ENCODE results near the gene SPOUT1. TPM values are rescaled to one million over a fixed set of nuclear protein-coding genes. Genes with fewer than 3 reads are reported as not detected.
"Not testable (repeated sequence)": the region's sequence is repeated elsewhere in the genome, so short reads cannot be mapped to it uniquely, and the experiment has no call there.

Gene SPOUT1
- total and polyA plus RNA-seq, 2 donors (not counting 1 experiment from before 2014, with no cell fraction given), result 7.4 to 9.0 TPM

DNA sequence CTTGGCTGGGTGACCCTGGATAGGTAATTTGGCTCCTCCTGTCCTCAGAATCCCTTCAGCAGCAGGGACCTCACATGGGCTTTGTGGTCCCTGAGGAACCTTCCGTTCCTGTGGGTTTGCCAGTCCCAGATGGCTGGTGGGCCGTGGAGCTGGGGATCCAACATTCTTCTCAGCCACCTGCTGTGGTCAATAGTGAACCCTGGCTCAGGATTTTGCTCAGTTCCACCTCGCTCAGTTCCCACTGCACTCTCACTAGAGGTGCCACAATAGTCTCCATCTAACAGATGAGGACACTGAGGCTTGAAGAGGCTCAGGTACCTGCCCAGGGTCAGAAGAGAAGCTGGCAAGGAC is 17.1 kb upstream of the SPOUT1 start:
- no peak for DNase-seq (ENCODE audit: low read depth in 2 of 2)
- H2AFZ ChIP-seq (ENCODE audit: low read length), result no peak overlapping the region
- TF ChIP-seq EZH2 (IDR thresholded peaks at IDR 0.05; ENCODE audit: low read length, missing control alignments), result no peak
- TF ChIP-seq, protein P1, sequence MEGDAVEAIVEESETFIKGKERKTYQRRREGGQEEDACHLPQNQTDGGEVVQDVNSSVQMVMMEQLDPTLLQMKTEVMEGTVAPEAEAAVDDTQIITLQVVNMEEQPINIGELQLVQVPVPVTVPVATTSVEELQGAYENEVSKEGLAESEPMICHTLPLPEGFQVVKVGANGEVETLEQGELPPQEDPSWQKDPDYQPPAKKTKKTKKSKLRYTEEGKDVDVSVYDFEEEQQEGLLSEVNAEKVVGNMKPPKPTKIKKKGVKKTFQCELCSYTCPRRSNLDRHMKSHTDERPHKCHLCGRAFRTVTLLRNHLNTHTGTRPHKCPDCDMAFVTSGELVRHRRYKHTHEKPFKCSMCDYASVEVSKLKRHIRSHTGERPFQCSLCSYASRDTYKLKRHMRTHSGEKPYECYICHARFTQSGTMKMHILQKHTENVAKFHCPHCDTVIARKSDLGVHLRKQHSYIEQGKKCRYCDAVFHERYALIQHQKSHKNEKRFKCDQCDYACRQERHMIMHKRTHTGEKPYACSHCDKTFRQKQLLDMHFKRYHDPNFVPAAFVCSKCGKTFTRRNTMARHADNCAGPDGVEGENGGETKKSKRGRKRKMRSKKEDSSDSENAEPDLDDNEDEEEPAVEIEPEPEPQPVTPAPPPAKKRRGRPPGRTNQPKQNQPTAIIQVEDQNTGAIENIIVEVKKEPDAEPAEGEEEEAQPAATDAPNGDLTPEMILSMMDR (conservative IDR thresholded peaks at IDR 0.05 in 1 of 2, IDR thresholded peaks at IDR 0.05 in 1 of 2; ENCODE audit: low read depth in 1 of 2, low read length in 2 of 2), result no peak
- no peak overlapping the region for H3K4me2 ChIP-seq (ENCODE audit: extremely low read depth, insufficient read depth, low read length)
- no peaks in the 10 kb centered on the region for H3K27me3 ChIP-seq (ENCODE audit: control insufficient read depth, insufficient read depth, low read length)
- H3K36me3 ChIP-seq (ENCODE audit: control insufficient read depth, insufficient read depth, low read length), result no peaks in the 10 kb centered on the region
- H3K27ac ChIP-seq (ENCODE audit: insufficient read depth, low read length), result no peak overlapping the region
- H3K79me2 ChIP-seq (ENCODE audit: control insufficient read depth, insufficient read depth, low read length), result no peaks in the 10 kb centered on the region
- no peak overlapping the region for H3K9ac ChIP-seq (ENCODE audit: insufficient read depth, low read length)
- H3K4me1 ChIP-seq (ENCODE audit: control insufficient read depth, extremely low read depth, insufficient read depth, low read length), result no peaks in the 10 kb centered on the region
- H3K9me3 ChIP-seq (ENCODE audit: control insufficient read depth, insufficient read depth, low read depth, low read length), result no peaks in the 10 kb centered on the region
- H4K20me1 ChIP-seq (ENCODE audit: control insufficient read depth, extremely low read depth, insufficient read depth, low read length), result no peaks in the 10 kb centered on the region
- no peak overlapping the region for H3K4me3 ChIP-seq (replicated peaks in 1 of 4; ENCODE audit: control extremely low read depth in 1 of 4, insufficient read depth in 1 of 4, low read depth in 3 of 4, low read length in 4 of 4)

DNA sequence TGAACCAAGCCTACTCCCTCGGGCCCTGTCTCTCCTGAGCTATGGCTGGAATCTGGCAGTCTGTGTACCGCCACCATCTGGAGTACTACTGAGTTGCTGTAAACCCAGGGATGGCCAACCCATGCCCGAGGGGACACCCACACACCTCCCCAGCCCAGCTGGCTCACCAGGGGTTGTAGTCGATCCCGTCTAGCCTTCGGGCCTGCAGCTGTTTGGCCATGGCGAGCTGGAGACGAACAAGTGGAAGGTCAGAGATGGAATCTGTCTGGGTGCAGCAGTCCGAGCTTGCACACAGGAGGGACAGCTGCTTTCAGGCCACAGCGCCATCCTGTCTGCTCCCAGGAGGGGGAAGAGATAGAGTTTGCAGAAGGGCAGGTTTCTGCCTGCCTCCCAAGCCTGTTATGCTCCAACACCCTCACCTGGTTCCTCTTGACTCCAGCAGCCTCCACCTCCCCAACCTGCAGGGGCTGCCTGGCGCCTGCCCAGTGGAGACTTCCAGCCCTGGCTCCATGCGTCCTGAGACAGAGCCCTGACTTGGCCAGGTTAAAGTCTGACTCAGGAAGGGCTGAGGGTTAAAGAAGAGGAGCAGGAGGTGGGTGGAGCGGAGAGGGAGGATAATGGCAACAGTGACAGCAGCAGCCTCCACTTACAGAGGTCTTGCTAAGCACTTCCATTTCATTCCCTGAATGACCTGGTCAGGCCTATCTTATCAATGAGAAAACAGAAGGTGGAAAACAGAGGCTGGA is 15.8 kb upstream of the SPOUT1 start:
- no peak for TF ChIP-seq EZH2 (IDR thresholded peaks at IDR 0.05; ENCODE audit: low read length, missing control alignments)
- TF ChIP-seq, protein P1 (conservative IDR thresholded peaks at IDR 0.05 in 1 of 2, IDR thresholded peaks at IDR 0.05 in 1 of 2; ENCODE audit: low read depth in 1 of 2, low read length in 2 of 2), result no peak
- no peak overlapping the region for H2AFZ ChIP-seq (ENCODE audit: low read length)
- no peaks in the 10 kb centered on the region for H3K4me1 ChIP-seq (ENCODE audit: control insufficient read depth, extremely low read depth, insufficient read depth, low read length)
- H3K9ac ChIP-seq (ENCODE audit: insufficient read depth, low read length), result no peak overlapping the region
- H4K20me1 ChIP-seq (ENCODE audit: control insufficient read depth, extremely low read depth, insufficient read depth, low read length), result no peaks in the 10 kb centered on the region
- no peak for DNase-seq (ENCODE audit: low read depth in 2 of 2)
- no peaks in the 10 kb centered on the region for H3K36me3 ChIP-seq (ENCODE audit: control insufficient read depth, insufficient read depth, low read length)
- H3K9me3 ChIP-seq (ENCODE audit: control insufficient read depth, insufficient read depth, low read depth, low read length), result no peaks in the 10 kb centered on the region
- no peaks in the 10 kb centered on the region for H3K79me2 ChIP-seq (ENCODE audit: control insufficient read depth, insufficient read depth, low read length)
- no peak overlapping the region for H3K4me3 ChIP-seq (replicated peaks in 1 of 4; ENCODE audit: control extremely low read depth in 1 of 4, insufficient read depth in 1 of 4, low read depth in 3 of 4, low read length in 4 of 4)
- H3K4me2 ChIP-seq (ENCODE audit: extremely low read depth, insufficient read depth, low read length), result no peak overlapping the region
- H3K27ac ChIP-seq (ENCODE audit: insufficient read depth, low read length), result no peak overlapping the region
- H3K27me3 ChIP-seq (ENCODE audit: control insufficient read depth, insufficient read depth, low read length), result no peaks in the 10 kb centered on the region

DNA sequence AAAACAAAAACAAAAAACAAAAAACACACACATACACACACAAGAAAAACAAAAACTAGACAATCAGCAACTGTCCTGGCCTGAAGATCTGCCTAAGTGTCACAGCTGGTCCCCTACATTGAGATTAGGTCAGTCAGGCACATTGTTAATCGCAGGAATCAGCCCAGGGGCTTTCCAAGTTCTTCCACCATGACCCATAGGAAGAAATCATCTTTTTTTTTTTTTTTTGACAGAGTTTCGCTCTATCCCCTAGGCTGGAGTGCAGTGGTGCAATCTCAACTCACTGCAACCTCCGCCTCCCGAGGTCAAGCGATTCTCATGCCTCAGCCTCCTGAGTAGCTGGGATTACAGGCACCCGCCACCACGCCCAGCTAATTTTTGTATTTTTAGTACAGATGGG is 13.6 kb upstream of the SPOUT1 start:
- not testable (repeated sequence) for H3K36me3 ChIP-seq (ENCODE audit: control insufficient read depth, insufficient read depth, low read length); H2AFZ ChIP-seq (ENCODE audit: low read length); H3K79me2 ChIP-seq (ENCODE audit: control insufficient read depth, insufficient read depth, low read length); H3K27me3 ChIP-seq (ENCODE audit: control insufficient read depth, insufficient read depth, low read length); H3K4me3 ChIP-seq (replicated peaks in 1 of 4; ENCODE audit: control extremely low read depth in 1 of 4, insufficient read depth in 1 of 4, low read depth in 3 of 4, low read length in 4 of 4); H3K4me2 ChIP-seq (ENCODE audit: extremely low read depth, insufficient read depth, low read length); H3K4me1 ChIP-seq (ENCODE audit: control insufficient read depth, extremely low read depth, insufficient read depth, low read length); H3K9ac ChIP-seq (ENCODE audit: insufficient read depth, low read length); H3K9me3 ChIP-seq (ENCODE audit: control insufficient read depth, insufficient read depth, low read depth, low read length); H3K27ac ChIP-seq (ENCODE audit: insufficient read depth, low read length); DNase-seq (ENCODE audit: low read depth in 2 of 2); H4K20me1 ChIP-seq (ENCODE audit: control insufficient read depth, extremely low read depth, insufficient read depth, low read length)

All from fibroblast of lung (primary cell).